Mucosa of gallbladder (tissue), 1 donor: ENCODE data around the gene CHD1. TPM values are rescaled to one million over a fixed set of nuclear protein-coding genes. Genes with fewer than 3 reads are reported as not detected.

ENCODE experiments used
- DNase-seq: peaks from one replicate; pipeline ENCODE4 v3.0.0-alpha.2; 2020; ENCODE audit warnings: low spot score
- total RNA-seq: library from RNA; stranded (reverse); gene quantifications from one replicate; pipeline ENCODE4 v1.2.1, GENCODE V29; 2021
- donor health status: DM: no; HTN: no; CAD: no.

Gene CHD1
- total RNA-seq, 1 donor from 2014 or later: 26.5 TPM

DNA sequence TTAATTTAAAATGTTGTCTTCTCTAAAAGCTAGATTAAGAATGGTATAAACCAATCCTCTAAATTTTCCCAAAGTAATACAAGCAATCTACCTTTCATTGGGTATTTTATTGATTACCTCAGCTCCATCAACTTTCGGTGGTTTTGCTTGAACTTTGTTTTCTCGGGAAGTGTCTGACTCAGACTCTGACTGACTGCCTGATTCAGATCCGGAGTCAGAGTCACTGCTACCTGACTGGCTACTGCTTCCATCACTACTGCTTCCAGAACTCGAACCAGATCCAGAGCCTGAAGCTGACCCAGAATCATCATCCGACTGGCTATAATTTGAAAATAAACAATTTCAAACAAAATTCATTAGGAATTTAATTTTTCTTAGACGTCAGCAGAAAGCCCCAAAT lies 24.0 kb downstream of the CHD1 start:
- no peak for DNase-seq

GRCh38 chr5:98902733-98903132 lies 26.1 kb downstream of the CHD1 start:
- no peak for DNase-seq

DNA sequence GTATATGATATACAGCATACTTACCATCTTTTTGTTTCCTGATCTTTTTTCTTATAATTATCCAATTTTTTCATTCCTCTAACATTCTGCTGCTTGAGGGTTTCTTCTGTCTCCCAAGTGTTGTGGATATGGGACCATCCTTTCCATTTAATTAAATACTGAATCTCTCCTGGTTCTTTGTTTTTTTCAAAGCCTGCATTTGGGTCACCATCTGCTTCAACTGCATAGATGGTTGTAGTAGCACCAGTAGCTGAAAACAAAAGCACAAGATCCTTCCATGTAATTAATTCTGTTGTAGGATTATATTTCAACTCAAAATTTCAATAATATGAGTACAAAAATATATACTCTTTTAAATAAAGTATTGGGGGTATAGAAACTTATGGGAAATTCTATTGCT lies 29.4 kb downstream of the CHD1 start:
- no peak for DNase-seq

- DNase-seq: no peak
Observed at GRCh38 chr5:98898743-98899142, 30.1 kb downstream of the CHD1 start.

DNA sequence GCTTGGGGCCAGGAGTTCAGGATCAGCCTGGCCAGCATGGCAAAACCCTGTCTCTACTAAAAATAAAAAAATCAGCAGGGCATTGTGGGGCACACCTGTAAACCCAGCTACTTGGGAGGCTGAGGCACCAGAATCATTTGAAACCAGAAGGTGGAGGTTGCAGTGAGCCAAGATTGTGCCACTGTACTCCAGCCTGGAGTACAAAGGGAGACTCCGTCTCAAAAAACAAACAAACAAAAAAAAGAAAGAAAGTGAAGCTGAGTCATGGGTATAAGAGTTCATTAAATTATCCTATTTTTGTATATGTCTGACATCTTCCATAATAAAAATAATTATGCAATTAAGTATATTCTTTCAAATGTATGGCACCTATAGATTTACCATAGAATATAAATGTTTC lies 37.2 kb downstream of the CHD1 start:
- no peak for DNase-seq

- no peak for DNase-seq
Observed at GRCh38 chr5:98880598-98880997, 48.2 kb downstream of the CHD1 start.

- no peak for DNase-seq
Observed at GRCh38 chr5:98880151-98880550, 48.7 kb downstream of the CHD1 start.

DNA sequence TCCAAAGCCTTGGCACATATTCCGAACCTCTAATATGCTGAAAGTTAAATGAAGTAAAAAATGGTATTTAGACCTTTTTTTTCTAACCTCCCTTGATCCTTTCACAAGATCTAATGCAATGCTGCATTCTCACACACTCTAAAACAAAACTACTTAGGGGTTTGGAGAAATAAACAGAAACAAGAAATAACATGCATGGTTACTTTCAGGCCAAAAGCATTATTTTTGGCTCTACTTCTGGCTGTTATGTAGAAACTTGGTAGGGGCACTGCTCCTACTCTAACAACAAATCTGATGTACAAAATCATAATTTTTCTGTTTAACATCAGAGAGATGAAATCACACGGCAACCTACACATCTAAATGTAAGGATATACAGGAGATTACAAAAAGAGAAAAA lies 51.2 kb downstream of the CHD1 start:
- no peak for DNase-seq

- no peak for DNase-seq
Observed at GRCh38 chr5:98872674-98873073, 56.1 kb downstream of the CHD1 start.

DNA sequence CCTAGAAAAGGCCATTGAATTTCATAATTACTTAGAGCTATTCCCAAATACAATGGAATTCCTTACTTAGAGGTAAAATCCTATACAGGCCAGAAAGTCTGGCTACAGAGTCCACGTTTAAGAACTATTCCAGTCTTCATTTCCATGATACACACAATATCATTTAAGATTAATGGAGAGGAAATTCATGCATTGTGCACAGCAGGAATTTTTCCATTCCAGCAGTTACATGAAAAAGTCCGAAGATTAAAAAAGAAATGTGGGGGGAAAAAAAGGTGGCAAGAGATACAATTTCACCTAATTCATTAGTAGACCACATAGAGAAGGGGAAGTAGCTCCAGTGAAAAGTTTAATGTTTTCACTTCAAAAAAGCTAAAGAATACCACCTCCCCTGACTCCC lies 63.1 kb downstream of the CHD1 start:
- no peak for DNase-seq

DNA sequence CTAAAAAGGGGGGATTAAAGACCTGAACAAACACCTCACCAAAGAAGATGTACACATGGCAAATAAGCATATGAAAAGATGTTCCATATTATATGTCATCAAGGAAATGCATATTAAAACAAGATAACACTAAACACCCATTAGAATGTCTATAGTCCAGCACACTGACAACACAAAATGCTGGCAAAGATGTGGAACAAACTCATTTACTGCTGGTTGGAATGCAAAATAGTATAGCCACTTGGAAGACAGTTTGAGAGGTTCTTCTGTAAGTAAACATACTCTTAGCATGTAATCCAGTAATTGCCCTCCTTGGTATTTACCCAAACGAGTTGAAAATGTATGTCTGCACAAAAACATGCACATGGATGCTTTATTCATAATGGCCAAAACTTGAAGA lies 81.8 kb downstream of the CHD1 start:
- no peak for DNase-seq

GRCh38 chr5:98846520-98846919 lies 82.3 kb downstream of the CHD1 start:
- no peak for DNase-seq

- DNase-seq: no peak
Observed at GRCh38 chr5:98845878-98846277, 82.9 kb downstream of the CHD1 start.

DNA sequence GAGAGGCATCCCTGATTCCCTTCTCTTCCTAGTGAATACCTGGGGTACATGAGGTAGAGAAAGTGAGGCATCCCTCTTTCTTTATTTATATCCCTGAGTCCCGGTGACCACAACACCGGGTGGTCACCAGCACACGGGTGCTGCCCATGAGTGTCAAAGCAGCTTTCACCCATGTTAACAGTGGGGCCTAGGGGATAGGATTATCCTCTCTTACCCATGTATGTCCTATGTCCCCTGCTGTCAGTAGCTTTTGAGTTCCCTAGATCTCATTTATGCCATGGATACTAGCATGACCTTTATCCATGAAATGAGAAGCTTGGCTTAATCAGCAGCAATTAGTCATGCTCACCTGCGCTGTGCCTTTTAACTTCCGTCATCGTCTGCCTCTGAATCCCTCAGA lies 83.9 kb downstream of the CHD1 start:
- no peak for DNase-seq

DNA sequence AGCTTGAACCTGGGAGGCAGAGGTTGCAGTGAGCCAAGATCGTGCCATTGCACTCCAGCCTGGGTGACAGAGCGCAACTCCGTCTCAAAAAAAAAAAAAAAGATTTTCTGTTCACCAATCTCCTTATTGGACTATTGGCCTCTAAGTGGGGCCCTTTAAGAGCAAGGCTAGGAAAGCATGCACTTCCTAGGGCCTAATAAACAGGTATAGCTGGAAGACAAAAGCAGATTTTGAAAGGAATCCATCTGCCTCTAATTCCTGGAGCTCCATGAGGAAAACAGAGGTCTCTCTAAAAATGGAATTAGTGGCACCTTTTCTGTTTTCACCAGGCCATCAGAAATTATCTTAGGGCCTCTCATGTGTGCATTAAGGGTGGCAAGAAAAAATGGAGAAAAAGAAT lies 85.3 kb downstream of the CHD1 start:
- no peak for DNase-seq

DNA sequence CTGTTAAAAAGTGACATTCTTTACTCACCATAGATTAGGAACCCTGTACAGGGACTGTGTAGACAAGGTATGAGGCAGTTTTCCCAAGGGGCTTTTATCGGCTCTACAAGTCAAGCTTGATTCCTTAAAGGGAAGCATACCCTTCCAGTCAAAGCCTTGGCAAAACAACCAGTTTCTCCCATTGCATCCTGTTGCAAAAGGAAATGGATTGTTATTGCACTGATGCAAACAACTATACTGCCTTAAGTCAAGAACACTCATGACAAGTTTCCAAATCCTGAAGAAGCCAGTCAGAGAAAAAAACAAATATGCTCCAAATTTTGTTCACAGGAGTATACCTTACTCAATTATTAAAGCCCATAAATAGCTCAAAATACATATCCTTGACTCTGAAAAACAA lies 87.9 kb downstream of the CHD1 start:
- DNase-seq: no peak

DNA sequence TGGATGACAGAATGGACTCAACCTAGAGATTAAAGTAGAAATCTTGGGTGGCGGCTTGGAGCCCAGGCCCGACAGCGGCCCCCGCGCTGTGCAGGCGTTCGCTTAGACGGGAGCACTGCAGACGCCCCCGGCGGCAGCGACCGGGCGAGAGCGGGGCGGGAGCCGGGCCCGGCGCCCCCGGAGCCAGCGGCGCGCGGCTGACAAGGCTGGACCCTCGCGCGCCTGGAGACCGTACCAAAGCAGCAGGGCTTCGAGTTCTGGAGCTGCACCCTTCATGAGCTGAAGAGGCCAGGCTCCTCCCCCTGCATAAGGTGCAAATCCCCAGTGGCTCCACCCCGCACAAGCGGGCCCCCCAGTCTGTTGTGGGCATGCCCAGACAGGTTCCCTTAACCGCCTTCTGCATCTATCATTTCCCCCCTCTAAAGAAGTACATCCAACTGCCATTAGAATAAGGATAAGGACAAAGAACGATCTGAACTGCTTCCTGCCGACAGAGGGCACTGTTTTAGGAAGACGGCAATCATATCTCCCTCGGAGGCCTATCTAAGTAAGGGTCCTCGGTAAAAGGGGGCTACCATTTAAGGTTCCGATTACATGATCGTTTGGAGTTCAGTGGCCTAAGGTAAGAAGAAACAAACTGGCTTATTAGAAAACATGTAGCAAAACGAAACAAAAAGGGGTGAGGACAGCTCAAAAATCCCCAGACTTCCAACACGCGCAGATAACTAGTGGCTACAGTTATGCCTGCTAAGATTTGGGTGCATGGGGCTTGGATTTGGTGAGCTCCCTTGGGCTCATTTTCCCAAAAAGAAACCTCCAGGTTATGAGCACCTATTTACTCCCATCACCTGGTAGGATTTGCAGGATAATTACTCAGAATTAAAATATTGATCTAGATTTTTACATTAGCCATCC lies 89.1 kb downstream of the CHD1 start:
- DNase-seq: no peak

GRCh38 chr5:98836175-98836574 lies 92.6 kb downstream of the CHD1 start:
- DNase-seq: no peak

GRCh38 chr5:98827588-98828284 lies 101.1 kb downstream of the CHD1 start:
- no peak for DNase-seq

- no peak for DNase-seq
Observed at GRCh38 chr5:98827161-98827560, 101.6 kb downstream of the CHD1 start.

DNA sequence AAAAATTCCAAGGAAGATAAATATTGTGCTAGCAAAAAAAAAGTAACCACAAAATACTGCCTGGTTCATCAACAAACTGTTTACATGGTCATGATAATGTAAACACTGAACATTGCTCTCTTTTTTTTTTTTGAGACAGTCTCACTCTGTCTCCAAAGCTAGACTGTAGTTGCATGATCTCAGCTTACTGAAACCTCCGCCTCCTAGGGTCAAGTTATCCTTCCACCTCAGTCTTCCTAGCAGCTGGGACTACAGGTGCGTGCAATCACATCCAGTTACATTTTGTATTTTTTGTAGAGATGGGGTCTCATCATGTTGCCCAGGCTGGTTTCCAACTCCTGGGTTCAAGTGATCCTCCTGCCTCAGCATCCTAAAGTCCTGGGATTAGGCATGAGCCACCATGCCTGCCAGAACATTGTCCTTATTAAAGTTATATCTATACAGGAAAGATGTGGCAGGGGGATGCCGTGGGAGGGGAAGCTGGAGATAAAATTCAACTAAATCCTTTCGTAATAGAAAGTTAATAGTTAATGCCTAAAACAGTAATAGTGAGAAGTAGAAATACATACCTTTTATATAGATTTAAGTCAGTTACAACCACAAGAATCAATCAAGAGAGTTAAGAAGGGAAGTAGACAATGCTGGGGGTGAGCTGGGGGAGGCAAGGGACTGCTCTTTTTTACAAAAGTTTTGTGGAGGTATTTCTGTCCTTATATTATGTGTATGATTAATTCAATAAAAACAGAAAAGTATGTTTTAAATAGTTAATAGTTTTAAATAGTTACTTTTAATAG lies 103.0 kb downstream of the CHD1 start:
- no peak for DNase-seq

DNA sequence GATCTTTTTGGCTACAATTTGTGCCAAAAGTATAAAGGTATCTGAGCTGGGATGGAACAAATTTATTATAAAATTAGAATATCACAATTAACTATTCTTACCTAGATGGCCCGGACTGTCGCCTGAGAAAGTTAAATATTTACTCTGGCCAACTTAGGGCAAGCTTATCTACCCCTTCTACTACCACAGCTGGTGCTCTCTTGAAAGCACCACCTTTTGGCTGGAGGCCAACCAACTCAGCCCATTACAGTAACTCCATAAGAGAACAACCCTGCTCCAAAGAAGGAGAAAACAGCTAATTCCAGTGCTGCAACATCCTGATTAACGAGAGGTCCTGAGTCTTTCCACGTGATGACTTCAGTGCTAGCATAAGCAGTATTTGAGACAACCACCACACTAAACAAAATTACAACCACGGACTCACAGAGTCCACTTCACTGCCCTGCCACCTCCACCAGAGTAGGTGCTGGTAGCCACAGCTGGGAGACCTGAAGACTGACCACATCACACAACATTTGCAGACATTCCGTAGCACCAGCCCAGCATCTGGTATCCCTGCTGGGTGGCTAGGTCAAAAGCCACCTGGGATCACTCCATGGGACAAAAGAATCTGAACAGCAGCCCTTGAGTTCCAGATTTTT lies 112.1 kb downstream of the CHD1 start:
- DNase-seq: peak; percentile 65
